CD4-positive, alpha-beta T cell treated with Interferon gamma for 1 hour (primary cell): ENCODE measurements around the gene TANC1.
"Not testable (repeated sequence)": the region's sequence is repeated elsewhere in the genome, so short reads cannot be mapped to it uniquely, and the experiment has no call there.

Experiments
- DNase-seq: peaks from one replicate; pipeline ENCODE4 v3.0.0-alpha.2; 2020

TANC1 gene

GRCh38 chr2:159032580-159032979, 64.1 kb downstream of the TANC1 start:
- no peak for DNase-seq

- no peak for DNase-seq
These were observed 66.3 kb downstream of the TANC1 start for GRCh38 chr2:159034713-159035112.

- DNase-seq: peak; percentile 9
These were observed 67.5 kb downstream of the TANC1 start for GRCh38 chr2:159035790-159036411.

- not testable (repeated sequence) for DNase-seq
These were observed 68.0 kb downstream of the TANC1 start for GRCh38 chr2:159036461-159036860.

- not testable (repeated sequence) for DNase-seq
These were observed 72.9 kb downstream of the TANC1 start for GRCh38 chr2:159041328-159041727.

- DNase-seq: no peak
These were observed 73.8 kb downstream of the TANC1 start for GRCh38 chr2:159042115-159042850.

- DNase-seq: no peak
These were observed 75.3 kb downstream of the TANC1 start for GRCh38 chr2:159043710-159044109.

GRCh38 chr2:159044804-159045286, 76.4 kb downstream of the TANC1 start:
- DNase-seq: no peak

- no peak for DNase-seq
These were observed 77.4 kb downstream of the TANC1 start for GRCh38 chr2:159045545-159046454.

GRCh38 chr2:159046966-159047365, 78.5 kb downstream of the TANC1 start:
- no peak for DNase-seq

- no peak for DNase-seq
These were observed 82.0 kb downstream of the TANC1 start for GRCh38 chr2:159050426-159050825.

- no peak for DNase-seq
These were observed 82.7 kb downstream of the TANC1 start for GRCh38 chr2:159051133-159051532.

- no peak for DNase-seq
These were observed 83.2 kb downstream of the TANC1 start for GRCh38 chr2:159051661-159052060.

GRCh38 chr2:159052157-159052601, 83.7 kb downstream of the TANC1 start:
- no peak for DNase-seq

- DNase-seq: no peak
These were observed 85.0 kb downstream of the TANC1 start for GRCh38 chr2:159053161-159054031.

GRCh38 chr2:159054032-159054334, 85.5 kb downstream of the TANC1 start:
- DNase-seq: no peak

- no peak for DNase-seq
These were observed 86.5 kb downstream of the TANC1 start for GRCh38 chr2:159054985-159055384.

GRCh38 chr2:159060518-159060917, 92.1 kb downstream of the TANC1 start:
- no peak for DNase-seq

- DNase-seq: no peak
These were observed 95.2 kb downstream of the TANC1 start for GRCh38 chr2:159063677-159064076.

- DNase-seq: no peak
These were observed 96.2 kb downstream of the TANC1 start for GRCh38 chr2:159064446-159065301.

GRCh38 chr2:159065313-159065712, 96.9 kb downstream of the TANC1 start:
- DNase-seq: no peak

- no peak for DNase-seq
These were observed 97.5 kb downstream of the TANC1 start for GRCh38 chr2:159065891-159066290.
